GM21529 (cell line): ENCODE results near the gene AQP11.

Source experiments
- ATAC-seq: cut with Tn5 transposase; IDR thresholded peaks from one replicate; pipeline ENCODE4 v1.9.1; 2021; ENCODE audit not compliant: unreplicated experiment

AQP11 gene

GRCh38 chr11:77658213-77659013 is 68.7 kb downstream of the AQP11 start:
- no peak for ATAC-seq
